NCI-H2029 (cell line): ENCODE data around the gene FETUB.
"Not testable (repeated sequence)": the region's sequence is repeated elsewhere in the genome, so short reads cannot be mapped to it uniquely, and the experiment has no call there.

Experiments used
- DNase-seq: peaks from one replicate; lab custom pipeline; 2025; lab: John Stamatoyannopoulos, UW

FETUB gene

GRCh38 chr3:186613637-186614265, 26.4 kb upstream of the FETUB start:
- DNase-seq = no peak

- DNase-seq = no peak
Observed at GRCh38 chr3:186614266-186614596, 26.0 kb upstream of the FETUB start.

- DNase-seq = peak; percentile 55
Observed at GRCh38 chr3:186614597-186615483, 25.4 kb upstream of the FETUB start.

- no peak for DNase-seq
Observed at GRCh38 chr3:186616299-186616617, 23.9 kb upstream of the FETUB start.

GRCh38 chr3:186617036-186617946, 22.9 kb upstream of the FETUB start:
- DNase-seq = peak; percentile 84

- no peak for DNase-seq
Observed at GRCh38 chr3:186618318-186618938, 21.8 kb upstream of the FETUB start.

- DNase-seq = no peak
Observed at GRCh38 chr3:186619787-186620212, 20.4 kb upstream of the FETUB start.

GRCh38 chr3:186620213-186621092, 19.7 kb upstream of the FETUB start:
- no peak for DNase-seq

- DNase-seq = no peak
Observed at GRCh38 chr3:186621894-186622650, 18.1 kb upstream of the FETUB start.

- DNase-seq = no peak
Observed at GRCh38 chr3:186622651-186623310, 17.4 kb upstream of the FETUB start.

- no peak for DNase-seq
Observed at GRCh38 chr3:186624598-186624997, 15.6 kb upstream of the FETUB start.

- DNase-seq = no peak
Observed at GRCh38 chr3:186625600-186626042, 14.6 kb upstream of the FETUB start.

- DNase-seq = no peak
Observed at GRCh38 chr3:186626254-186626847, 13.8 kb upstream of the FETUB start.

GRCh38 chr3:186627852-186628414, 12.3 kb upstream of the FETUB start:
- DNase-seq = no peak

- DNase-seq = no peak
Observed at GRCh38 chr3:186628756-186629155, 11.4 kb upstream of the FETUB start.

GRCh38 chr3:186630950-186631641, 9.1 kb upstream of the FETUB start:
- DNase-seq = no peak

- DNase-seq = no peak
Observed at GRCh38 chr3:186633481-186633880, 6.7 kb upstream of the FETUB start.

- not testable (repeated sequence) for DNase-seq
Observed at GRCh38 chr3:186634207-186634606, 6.0 kb upstream of the FETUB start.
